Esophagus squamous epithelium (tissue), 5 donors: ENCODE measurements around the gene NOP10. TPM values are rescaled to one million over a fixed set of nuclear protein-coding genes. Genes with fewer than 3 reads are reported as not detected.

ENCODE experiments used
- DNase-seq: peaks from one replicate; lab custom pipeline; 2025; lab: John Stamatoyannopoulos, UW
- H3K27ac ChIP-seq, 4 donors: fragments of 200-600 bp; sonication (generic); one replicate each; pipeline ENCODE4 v1.5.1; 2016 to 2019; ENCODE audit warnings: mild to moderate bottlenecking in 1 of 4
- H3K27me3 ChIP-seq, 4 donors: fragments of 200-600 bp; sonication (generic); 1 replicate in 3 of 4; 2 replicates in 1 of 4; pipeline versions ENCODE4 v1.5.1 to v1.6.0; 2017 to 2021; ENCODE audit warnings: antibody characterized with exemption in 1 of 4
- H3K36me3 ChIP-seq, 3 donors: fragments of 200-600 bp; sonication (generic); one replicate each; pipeline ENCODE4 v1.5.1; 2016 to 2019
- H3K4me1 ChIP-seq, 3 donors: fragments of 200-600 bp; sonication (generic); one replicate each; pipeline ENCODE4 v1.5.1; 2017 to 2019
- H3K4me3 ChIP-seq, 4 donors: fragments of 200-600 bp; sonication (generic); 1 replicate in 3 of 4; 2 replicates in 1 of 4; pipeline ENCODE4 v1.5.1; 2016 to 2019; ENCODE audit warnings: mild to moderate bottlenecking in 2 of 4, moderate library complexity in 1 of 4
- H3K9me3 ChIP-seq, 3 donors: fragments of 200-600 bp; sonication (generic); one replicate each; pipeline ENCODE4 v1.5.1; 2016 to 2019
- POLR2A ChIP-seq, 4 donors: fragments of 450-650 bp; IDR thresholded peaks; one replicate each; pipeline ENCODE4 v1.6.1; 2017; ENCODE audit warnings: antibody characterized with exemption in 4 of 4, mild to moderate bottlenecking in 4 of 4, moderate library complexity in 3 of 4
- WGBS, 2 donors: methylation state at CpG; one replicate each; pipeline ENCODE4 v1.1.5; 2018; 5-methylcytosine and 5-hydroxymethylcytosine counted together
- intact Hi-C: fragments of 100-400 bp; cut with DNase I; formaldehyde crosslinking; loops from one replicate; pipeline ENCODE4 v1.15.0; 2022
- total RNA-seq, 4 donors: library from RNA; depleted of rRNA; stranded (reverse); fragments of >200 nt; gene quantifications; one replicate each; pipeline ENCODE4 v1.1.0, GENCODE V29; 2016
- TF ChIP-seq, protein P1 (sequence below), 6 experiments: fragments of 450-650 bp in 4 of 6; fragments of 200-600 bp in 2 of 6; sonication (generic) in 2 of 6; IDR thresholded peaks; one replicate each; pipeline ENCODE4 v1.5.1; 2016 to 2019; ENCODE audit warnings: antibody characterized with exemption in 6 of 6, mild to moderate bottlenecking in 4 of 6, moderate library complexity in 4 of 6
- donor health status: DM: yes; HTN: yes; CAD: no.

NOP10 gene
- total RNA-seq, 4 donors from 2014 or later = 132 to 213 (median 176) TPM

DNA sequence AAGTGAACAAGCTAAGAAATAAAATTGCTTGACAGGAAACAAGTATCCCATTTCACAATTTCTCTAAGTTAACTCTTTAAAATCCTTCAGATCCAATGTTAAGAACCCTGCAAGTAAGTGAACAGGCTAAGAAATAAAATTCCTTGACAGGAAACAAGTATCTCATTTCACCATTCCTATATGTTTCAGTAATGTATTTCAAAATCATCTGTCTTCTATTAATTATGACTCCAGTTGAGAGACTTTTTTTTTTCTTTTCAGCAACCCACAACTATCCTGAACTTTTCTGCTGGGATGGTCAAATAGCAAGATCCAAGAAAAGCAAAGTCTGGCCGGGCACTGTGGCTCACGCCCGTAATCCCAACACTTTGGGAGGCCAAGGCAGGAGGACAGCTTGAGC is 3.0 kb downstream of the NOP10 start:
- H3K9me3 ChIP-seq = no peaks in the 10 kb centered on the region
- no peak for DNase-seq
- peak overlapping the region in 1 of 4 donors; percentile 0 for H3K27ac ChIP-seq
- 90 to 93% methylated on average over 3 of the region's 3 CpGs for WGBS, 2 donors
- no peaks in the 10 kb centered on the region for H3K27me3 ChIP-seq
- peaks cover 0 to 22% (median 0%) of the 10 kb centered on the region in 3 donors for H3K36me3 ChIP-seq
- H3K4me1 ChIP-seq = peaks cover 6 to 69% (median 15%) of the 10 kb centered on the region in 3 donors
- TF ChIP-seq, protein P1, sequence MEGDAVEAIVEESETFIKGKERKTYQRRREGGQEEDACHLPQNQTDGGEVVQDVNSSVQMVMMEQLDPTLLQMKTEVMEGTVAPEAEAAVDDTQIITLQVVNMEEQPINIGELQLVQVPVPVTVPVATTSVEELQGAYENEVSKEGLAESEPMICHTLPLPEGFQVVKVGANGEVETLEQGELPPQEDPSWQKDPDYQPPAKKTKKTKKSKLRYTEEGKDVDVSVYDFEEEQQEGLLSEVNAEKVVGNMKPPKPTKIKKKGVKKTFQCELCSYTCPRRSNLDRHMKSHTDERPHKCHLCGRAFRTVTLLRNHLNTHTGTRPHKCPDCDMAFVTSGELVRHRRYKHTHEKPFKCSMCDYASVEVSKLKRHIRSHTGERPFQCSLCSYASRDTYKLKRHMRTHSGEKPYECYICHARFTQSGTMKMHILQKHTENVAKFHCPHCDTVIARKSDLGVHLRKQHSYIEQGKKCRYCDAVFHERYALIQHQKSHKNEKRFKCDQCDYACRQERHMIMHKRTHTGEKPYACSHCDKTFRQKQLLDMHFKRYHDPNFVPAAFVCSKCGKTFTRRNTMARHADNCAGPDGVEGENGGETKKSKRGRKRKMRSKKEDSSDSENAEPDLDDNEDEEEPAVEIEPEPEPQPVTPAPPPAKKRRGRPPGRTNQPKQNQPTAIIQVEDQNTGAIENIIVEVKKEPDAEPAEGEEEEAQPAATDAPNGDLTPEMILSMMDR (IDR thresholded peaks at IDR 0.05) = no peak
- TF ChIP-seq POLR2A (IDR thresholded peaks at IDR 0.05) = no peak
- intact Hi-C loops = no loop called here
- no peak overlapping the region for H3K4me3 ChIP-seq

DNA sequence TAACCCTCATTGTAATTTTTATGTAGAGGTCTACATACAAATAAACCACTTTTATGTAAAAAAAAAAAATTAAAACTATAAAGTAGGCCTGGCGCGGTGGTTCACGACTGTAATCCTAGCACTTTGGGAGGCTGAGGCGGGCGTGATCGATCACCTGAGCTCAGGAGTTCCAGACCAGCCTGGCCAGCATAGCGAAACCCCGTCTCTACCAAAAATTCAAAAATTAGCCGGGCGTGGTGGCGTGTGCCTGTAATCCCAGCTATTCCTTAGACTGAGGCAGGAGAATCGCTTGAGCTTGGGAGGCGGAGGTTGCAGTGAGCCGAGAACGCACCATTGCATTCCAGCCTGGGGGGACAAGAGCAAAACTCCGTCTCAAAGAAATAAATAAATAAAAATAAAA is 4.6 kb downstream of the NOP10 start:
- Histone ChIP-seq H3K36me3 (peaks cover 0 to 22% (median 0%) of the 10 kb centered on the region in 3 donors), H3K27ac (peak overlapping the region; percentile 87 to 95 (median 92)), H3K9me3 (no peaks in the 10 kb centered on the region), H3K27me3 (no peaks in the 10 kb centered on the region), H3K4me1 (peaks cover 9 to 76% (median 15%) of the 10 kb centered on the region in 3 donors), H3K4me3 (peak overlapping the region; percentile 68 to 92 (median 86))
- TF ChIP-seq, protein P1 (IDR thresholded peaks at IDR 0.05) = no peak
- TF ChIP-seq POLR2A (IDR thresholded peaks at IDR 0.05) = no peak
- no peak for DNase-seq
- 75 to 78% methylated on average over 16 of the region's 16 CpGs for WGBS, 2 donors
- intact Hi-C loops = no loop called here

DNA sequence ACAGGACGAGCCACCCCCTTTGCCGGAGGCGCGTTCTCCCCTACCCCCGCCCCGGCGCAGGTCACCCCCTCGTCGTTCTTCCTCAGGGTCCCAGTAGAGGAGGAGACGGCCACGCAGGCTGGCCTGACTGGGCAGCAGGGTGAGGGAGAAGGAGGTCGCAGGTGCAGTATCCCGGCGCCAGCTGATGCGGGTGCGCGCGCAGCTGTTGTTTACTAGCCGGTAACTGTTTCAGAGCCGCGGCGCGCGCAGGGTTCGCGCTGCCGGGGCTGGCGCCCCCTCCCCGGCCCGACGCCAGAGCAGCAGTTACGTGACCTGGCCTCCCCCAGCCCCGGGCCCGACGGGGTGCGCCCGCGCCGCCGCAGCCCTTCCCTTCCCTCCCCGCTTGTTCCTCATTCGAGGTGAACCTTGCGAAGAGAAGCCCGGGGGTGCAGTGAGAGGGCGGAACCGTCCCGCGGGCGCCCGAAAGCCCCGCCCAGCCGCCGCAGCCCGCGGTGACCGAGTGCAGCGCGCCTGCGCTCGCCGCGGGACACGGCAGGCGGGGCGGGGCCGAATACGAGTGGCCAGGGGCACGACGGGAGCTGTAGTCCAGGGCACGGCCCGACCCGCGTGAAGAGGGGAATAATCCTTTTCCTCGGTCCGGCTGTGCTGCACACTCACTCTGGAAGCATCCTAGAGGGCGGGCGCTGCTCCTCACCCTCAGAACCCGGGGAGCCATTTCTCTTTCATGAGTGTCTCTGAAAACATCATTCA is 5.2 kb downstream of the NOP10 start, which contains the start of gene SLC12A6:
Gene SLC12A6 (minus strand): TSS at position 225 of the 750 bp plus-strand sequence. CDS start 1,101 bp downstream, outside the sequence.
- Histone ChIP-seq H3K4me3 (peak within 1 kb of the TSS; percentile 68 to 92 (median 86)), H3K9me3 (no peaks in the 10 kb centered on the region), H3K27me3 (no peaks in the 10 kb centered on the region), H3K36me3 (peaks cover 0 to 22% (median 0%) of the 10 kb centered on the region in 3 donors), H3K4me1 (peaks cover 7 to 75% (median 15%) of the 10 kb centered on the region in 3 donors), H3K27ac (peak within 1 kb of the TSS; percentile 87 to 95 (median 92))
- TF ChIP-seq, protein P1 (IDR thresholded peaks at IDR 0.05) = no peak
- peak in 3 of 4 donors; percentile 74 to 93 (median 86) for TF ChIP-seq POLR2A (IDR thresholded peaks at IDR 0.05)
- WGBS, 2 donors = 1 to 3% methylated on average over 17 to 29 of the region's 78 CpGs
- DNase-seq = peak; percentile 79
- intact Hi-C loops = no loop called here

DNA sequence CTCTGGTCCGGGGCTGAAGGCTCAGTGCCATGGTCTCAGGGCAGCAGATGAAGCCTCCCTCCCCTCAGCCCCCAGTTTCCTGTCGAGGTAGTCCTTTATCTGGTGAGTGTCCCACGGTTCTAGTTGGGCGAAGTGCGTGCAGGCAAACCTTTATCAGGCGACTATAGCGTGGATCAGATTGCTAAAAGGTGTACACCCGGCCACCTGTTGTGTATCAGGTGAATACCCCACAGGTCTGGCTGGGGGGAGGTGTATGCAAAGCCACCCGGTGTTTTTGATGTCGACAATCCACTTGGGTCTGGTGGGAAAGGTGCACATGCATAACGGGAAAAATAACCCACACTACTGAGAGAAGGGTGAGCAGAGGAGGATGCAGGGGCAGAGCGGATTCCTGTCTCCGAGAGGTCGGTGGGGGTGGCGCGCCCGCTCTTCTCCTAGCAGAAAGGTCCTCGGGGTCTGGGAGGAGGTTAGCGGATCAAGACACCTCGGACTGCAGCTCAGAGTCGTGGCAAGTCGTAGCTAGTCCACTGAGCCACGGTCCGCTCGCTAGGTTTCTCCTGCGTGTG is 5.9 kb downstream of the NOP10 start:
- intact Hi-C loops = no loop called here
- Histone ChIP-seq H3K4me3 (peak overlapping the region; percentile 68 to 92 (median 86)), H3K27ac (peak overlapping the region; percentile 87 to 95 (median 92)), H3K27me3 (no peaks in the 10 kb centered on the region), H3K4me1 (peaks cover 7 to 71% (median 14%) of the 10 kb centered on the region in 3 donors), H3K9me3 (no peaks in the 10 kb centered on the region), H3K36me3 (peaks cover 0 to 22% (median 0%) of the 10 kb centered on the region in 3 donors)
- no peak for DNase-seq
- 2 to 6% methylated on average over 15 to 24 of the region's 26 CpGs for WGBS, 2 donors
- TF ChIP-seq, protein P1 (IDR thresholded peaks at IDR 0.05) = no peak
- TF ChIP-seq POLR2A (IDR thresholded peaks at IDR 0.05) = no peak
